ENCODE measurements around the gene PROM1. TPM values are rescaled to one million over a fixed set of nuclear protein-coding genes. Genes with fewer than 3 reads are reported as not detected.

Gene PROM1
- total RNA-seq, 2 donors from 2014 or later, result 23.7 to 24.6 TPM

DNA sequence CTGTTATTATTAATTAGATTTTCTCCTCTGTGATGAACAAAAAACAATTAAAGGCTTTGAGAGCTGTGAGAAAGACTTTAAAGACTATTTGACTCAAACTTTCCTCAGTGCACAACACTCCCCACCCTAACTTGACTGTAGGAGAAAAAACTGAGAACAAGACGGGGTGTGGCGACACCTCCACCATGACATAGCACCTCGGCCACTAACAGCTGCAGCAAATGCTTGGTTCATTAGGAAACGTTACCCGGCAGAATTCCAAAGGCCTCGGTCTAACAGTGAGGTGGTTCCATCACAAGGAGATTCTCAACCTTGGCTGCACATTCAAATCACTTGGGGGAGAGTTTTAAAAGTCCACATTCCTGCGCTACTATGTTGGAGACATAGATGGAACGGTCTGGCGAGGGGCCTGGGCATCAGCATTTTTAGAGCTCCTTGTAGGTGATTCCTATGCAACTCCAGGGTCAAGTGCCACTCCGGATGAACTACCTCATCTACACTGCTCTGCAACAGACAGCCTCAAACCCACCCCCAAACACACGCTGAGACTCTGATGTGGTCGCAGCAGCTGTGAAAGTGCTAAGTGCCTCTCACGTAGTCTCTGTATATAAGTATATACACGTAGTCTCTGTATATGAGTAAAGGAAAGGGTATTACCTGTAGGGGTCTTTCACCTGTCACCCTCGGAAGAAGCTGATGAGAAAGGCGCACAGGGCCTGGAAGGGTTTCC lies 121.9 kb downstream of the PROM1 start:
- Histone ChIP-seq H3K9me3 (peaks cover 0 to 5% (median 0%) of the 10 kb centered on the region in 3 donors), H3K4me1 (no peaks in the 10 kb centered on the region), H3K4me3 (no peak overlapping the region), H3K27me3 (no peaks in the 10 kb centered on the region), H3K27ac (no peak overlapping the region), H3K36me3 (replicated peaks in 1 of 2; ENCODE audit: insufficient read depth in 1 of 2, low read depth in 2 of 2) (no peaks in the 10 kb centered on the region)
- WGBS, 2 donors, result 66 to 69% methylated on average over 14 to 16 of the region's 16 CpGs
- no peak for DNase-seq
- intact Hi-C loops (cut with DNase I), result no loop called here
- TF ChIP-seq, protein P1, sequence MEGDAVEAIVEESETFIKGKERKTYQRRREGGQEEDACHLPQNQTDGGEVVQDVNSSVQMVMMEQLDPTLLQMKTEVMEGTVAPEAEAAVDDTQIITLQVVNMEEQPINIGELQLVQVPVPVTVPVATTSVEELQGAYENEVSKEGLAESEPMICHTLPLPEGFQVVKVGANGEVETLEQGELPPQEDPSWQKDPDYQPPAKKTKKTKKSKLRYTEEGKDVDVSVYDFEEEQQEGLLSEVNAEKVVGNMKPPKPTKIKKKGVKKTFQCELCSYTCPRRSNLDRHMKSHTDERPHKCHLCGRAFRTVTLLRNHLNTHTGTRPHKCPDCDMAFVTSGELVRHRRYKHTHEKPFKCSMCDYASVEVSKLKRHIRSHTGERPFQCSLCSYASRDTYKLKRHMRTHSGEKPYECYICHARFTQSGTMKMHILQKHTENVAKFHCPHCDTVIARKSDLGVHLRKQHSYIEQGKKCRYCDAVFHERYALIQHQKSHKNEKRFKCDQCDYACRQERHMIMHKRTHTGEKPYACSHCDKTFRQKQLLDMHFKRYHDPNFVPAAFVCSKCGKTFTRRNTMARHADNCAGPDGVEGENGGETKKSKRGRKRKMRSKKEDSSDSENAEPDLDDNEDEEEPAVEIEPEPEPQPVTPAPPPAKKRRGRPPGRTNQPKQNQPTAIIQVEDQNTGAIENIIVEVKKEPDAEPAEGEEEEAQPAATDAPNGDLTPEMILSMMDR (IDR thresholded peaks at IDR 0.05), result no peak
- no peak for TF ChIP-seq POLR2A (IDR thresholded peaks at IDR 0.05)
- no peak for ATAC-seq

- Histone ChIP-seq H3K27ac (no peak overlapping the region), H3K36me3 (replicated peaks in 1 of 2; ENCODE audit: insufficient read depth in 1 of 2, low read depth in 2 of 2) (no peaks in the 10 kb centered on the region), H3K27me3 (no peaks in the 10 kb centered on the region), H3K4me3 (no peak overlapping the region), H3K4me1 (no peaks in the 10 kb centered on the region), H3K9me3 (no peaks in the 10 kb centered on the region)
- 70 to 72% methylated on average over 2 of the region's 2 CpGs for WGBS, 2 donors
- TF ChIP-seq, protein P1 (IDR thresholded peaks at IDR 0.05), result no peak
- TF ChIP-seq POLR2A (IDR thresholded peaks at IDR 0.05), result no peak
- intact Hi-C loops (cut with DNase I), result no loop called here
- no peak for DNase-seq
- no peak for ATAC-seq
These were observed 125.3 kb downstream of the PROM1 start for GRCh38 chr4:15958562-15958961.

DNA sequence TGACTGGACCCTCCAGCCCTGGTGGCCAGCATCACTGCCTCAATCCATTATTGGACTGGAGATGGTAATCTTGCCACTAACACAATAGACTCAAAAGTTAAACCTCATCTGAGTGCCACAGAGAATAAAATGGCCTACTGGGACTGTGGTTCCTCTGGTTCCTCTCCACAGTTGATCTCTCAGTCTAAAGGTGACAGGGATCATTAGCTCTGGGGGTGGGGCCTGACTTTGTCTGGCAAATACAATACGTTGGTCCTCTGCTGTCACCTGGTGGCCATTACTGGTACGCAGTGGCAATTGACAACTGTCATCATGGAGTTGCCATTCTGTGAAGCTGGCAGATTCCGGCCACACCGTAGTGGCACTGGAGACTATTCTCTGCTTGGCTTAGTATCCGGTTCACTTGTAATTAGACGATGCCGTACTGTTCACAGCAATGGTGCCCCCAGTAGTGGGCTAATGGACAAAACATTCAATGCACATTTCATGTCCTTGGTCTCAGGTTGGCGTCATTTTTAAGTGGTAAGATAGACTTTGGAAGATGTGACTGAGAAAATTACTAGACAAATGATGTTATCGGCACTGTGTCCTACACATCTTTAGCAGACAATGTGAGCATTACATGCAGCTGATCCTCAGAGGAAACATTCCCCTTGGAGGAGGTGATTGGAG lies 127.5 kb downstream of the PROM1 start:
- DNase-seq (peak; percentile 69 to 87 (median 82)), ATAC-seq (peak; percentile 84)
- intact Hi-C loops (cut with DNase I), result no loop called here
- H3K27ac ChIP-seq, result no peak overlapping the region
- no peaks in the 10 kb centered on the region for H3K36me3 ChIP-seq (replicated peaks in 1 of 2; ENCODE audit: insufficient read depth in 1 of 2, low read depth in 2 of 2)
- no peaks in the 10 kb centered on the region for H3K27me3 ChIP-seq
- no peaks in the 10 kb centered on the region for H3K4me1 ChIP-seq
- WGBS, 2 donors, result 48 to 49% methylated on average over 8 to 9 of the region's 9 CpGs
- no peaks in the 10 kb centered on the region for H3K9me3 ChIP-seq
- no peak for TF ChIP-seq POLR2A (IDR thresholded peaks at IDR 0.05)
- TF ChIP-seq, protein P1 (IDR thresholded peaks at IDR 0.05), result peak; percentile 71 to 93 (median 84)
- H3K4me3 ChIP-seq, result no peak overlapping the region

DNA sequence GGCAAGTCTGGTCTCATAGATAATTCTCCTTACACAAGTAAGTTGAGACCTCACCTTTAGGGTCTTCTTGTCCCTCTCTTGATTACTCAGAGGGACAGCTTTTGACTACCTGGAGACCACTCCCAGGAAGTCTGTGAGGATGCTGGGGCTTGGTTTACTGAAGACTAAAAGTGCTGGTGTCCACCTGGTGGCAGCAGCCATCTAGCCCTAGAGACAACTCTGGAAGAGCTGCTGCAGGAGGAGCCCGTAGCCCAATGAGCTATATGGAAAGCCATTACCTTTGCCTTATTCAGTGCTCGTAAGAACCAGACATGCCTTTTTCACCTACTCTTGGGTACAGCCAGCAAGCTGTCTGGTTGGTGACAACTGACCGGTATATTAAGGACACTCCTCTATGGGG lies 128.2 kb downstream of the PROM1 start:
- DNase-seq, result no peak
- Histone ChIP-seq H3K36me3 (replicated peaks in 1 of 2; ENCODE audit: insufficient read depth in 1 of 2, low read depth in 2 of 2) (no peaks in the 10 kb centered on the region), H3K4me3 (no peak overlapping the region), H3K9me3 (no peaks in the 10 kb centered on the region), H3K27ac (no peak overlapping the region), H3K27me3 (no peaks in the 10 kb centered on the region), H3K4me1 (no peaks in the 10 kb centered on the region)
- TF ChIP-seq POLR2A (IDR thresholded peaks at IDR 0.05), result no peak
- TF ChIP-seq, protein P1 (IDR thresholded peaks at IDR 0.05), result no peak
- intact Hi-C loops (cut with DNase I), result no loop called here
- 66 to 71% methylated on average over 3 of the region's 3 CpGs for WGBS, 2 donors
- ATAC-seq, result no peak

Measured in body of pancreas (tissue), 4 donors.